Activated CD4-positive, CD25-positive, alpha-beta regulatory T cell treated with anti-CD3 and anti-CD28 coated beads, Interleukin-2, amount 50 U/mL, for 72 hours (primary cell): ENCODE results near the gene PRR5L.

Experiments
- DNase-seq: peaks from one replicate; pipeline ENCODE4 v3.0.0; 2021

PRR5L gene

DNA sequence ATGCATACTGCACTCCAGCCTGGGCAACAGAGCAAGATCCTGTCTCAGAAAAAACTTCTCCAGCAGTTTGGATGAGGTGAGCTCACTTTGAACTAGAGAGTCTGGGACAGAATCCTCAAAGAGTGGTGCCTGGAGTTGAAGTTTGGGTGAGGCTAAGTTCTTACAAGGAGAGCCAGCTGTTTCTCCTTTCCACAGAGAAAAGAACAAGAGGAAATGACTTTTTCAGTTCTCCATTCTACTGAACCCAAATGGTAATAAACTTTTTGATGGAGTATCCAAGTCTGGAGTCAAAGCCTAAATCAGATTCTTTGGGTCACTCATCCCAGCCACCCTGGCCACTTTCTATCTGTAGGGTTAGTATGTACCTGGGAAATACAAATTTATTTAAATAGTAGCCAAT, 111.3 kb downstream of the PRR5L start:
- no peak for DNase-seq

DNA sequence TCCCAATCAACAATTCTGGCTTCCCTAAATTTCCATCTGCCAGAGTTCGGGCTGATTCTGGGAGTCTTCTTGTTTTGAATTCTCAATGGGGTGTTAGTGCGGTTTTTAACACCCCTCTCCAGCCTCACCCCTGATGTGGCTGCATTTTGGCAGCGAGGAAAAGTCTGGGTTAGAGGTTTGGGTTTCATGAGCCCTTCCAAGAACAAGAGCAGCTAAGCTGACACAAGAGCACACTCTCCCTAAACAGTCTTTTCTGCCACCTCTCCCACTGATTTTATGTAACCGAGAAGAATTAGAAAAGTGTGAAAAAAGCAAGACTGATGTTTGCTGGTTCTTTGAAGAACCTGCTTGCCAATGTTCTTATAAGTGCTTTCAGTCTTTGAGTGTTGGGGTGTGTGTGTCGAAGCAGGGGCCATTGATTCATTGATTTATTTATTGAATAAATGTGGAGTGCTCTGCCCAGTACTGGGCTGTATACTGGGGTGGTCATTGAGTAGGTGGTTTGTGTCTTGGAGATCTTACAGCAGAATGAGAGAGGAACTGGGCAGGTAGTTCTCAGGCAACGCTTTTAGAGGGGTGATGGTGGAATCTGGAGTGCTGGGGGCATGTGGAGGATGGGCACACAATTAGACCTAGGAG, 112.5 kb downstream of the PRR5L start:
- no peak for DNase-seq

DNA sequence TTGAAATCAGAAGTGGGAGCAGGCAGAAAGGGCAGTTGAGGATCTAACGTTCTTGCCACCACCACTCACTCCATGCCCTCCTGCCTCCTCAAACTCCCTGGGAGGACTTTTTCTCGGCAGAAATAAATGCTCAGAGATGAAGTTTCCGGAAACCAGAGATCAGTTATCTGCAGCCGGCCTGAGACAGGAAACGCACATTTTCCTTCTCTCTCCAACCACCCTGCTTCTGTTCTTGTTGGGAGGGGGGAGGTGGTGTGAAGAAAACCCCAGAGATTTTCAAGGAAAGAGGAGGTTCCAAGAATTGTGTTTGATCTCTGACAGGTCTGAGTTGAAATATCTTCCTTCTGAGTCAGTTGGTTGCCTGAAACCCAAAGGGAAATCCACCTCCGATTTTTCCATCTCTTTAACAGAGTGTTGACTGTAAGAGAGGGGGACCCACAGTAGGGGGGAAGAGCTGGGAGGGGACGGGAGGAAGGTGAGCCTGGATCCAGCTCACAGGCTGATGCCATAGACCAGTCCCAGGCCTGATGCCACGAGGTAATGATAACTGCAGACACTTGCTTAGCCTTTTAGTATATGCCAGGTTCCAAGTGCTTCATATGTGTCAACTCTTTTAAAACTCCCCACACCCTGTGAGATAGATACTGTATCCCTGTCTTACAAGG, 113.2 kb downstream of the PRR5L start:
- DNase-seq, result no peak

DNA sequence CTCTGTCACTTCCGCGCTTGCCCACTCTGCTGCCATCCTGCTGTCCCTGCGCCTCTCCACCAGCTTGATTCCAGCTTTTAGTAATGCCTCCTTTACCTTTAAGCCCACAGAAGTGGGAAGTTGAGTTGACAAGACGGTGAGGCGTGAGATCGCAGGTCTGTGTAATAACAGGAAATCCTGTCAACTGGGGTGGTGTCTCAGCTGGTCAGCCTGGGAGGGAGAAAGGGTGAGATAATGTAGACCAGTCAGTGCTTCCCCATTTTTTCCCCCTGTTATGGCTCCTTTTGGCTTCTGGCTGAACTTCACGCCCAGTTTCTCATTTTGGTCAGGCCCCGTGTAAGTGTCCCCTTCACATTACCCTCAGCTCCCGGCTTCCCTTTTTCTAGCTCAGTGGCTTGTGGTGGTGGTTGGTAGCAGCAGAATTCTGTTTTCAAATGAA, 115.1 kb downstream of the PRR5L start:
- DNase-seq, result no peak

DNA sequence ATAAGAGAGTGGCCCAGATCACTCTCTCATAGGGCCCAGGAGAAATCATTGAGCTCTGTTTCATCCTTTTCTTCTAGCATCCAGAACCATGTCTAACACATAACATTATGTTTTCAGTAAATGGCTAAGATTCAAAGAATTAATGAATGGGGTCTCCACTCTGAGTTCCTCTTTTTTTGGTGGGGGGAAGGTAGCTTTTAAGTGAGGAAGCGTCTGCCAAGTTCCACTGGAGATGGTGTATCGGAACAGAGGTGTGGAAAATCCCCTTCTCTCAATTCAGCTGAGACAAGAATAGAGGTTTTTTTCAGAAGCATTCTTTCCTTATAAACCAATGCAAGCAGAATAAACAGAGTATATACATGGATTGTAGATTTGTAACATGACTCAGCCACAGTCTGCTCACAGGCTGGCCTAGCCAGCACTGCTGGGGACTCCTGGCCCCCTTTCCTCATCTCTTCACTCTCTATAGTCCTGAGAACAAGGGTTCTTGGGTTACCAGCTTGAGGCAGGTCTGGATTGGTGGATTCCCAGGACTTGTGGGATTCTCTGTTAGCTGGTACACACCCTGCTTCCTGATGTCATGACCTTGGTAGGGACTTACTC, 116.8 kb downstream of the PRR5L start:
- DNase-seq, result no peak

DNA sequence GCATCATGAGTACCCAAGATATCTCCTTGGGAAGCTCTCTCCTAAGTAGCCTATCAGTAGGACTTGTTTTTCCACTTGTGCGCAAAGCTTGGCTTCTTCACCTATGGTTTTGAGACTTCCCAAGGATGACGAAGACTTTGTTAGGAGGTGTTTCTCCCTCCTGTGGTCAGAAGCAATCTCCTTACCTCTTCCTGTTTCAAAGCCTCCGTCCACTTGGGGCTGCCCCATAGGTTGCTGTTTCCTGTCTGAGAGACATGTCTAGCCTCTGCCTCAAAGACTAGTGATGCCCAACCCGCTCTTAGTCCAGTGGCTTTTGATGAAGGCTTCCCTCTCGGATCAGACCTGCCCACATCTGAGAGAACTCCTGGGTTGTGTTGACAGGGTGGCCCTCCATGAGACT, 121.1 kb downstream of the PRR5L start:
- no peak for DNase-seq

DNA sequence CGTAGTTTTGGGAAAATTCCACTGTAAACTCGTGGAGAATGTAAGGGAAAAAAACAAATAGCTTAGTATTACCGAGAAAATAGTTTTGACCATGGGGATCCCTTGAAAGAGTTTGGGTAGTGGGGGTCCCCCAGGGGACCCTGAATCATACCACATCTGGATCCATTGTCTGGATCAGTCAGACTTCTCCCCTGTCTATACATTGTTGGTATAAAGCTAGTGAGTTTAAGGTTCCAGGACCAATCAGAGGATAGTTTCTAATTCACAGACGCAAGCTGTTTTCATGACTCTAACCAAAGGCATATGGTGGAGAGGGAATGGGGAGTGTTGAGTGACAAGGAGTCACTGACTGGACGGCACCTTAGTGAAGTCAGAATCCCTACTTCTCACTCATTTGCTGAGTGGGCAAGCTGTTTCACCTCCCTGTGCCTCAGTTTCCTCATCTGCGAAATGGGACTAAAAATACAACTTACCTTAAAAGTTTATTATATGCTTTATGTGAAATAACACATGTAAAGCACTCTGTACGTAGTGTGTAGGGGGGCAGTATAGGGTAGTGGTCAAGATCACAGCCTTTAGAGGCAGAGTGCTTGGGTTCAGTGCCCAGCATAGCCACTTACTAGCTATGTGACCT, 123.8 kb downstream of the PRR5L start:
- no peak for DNase-seq

DNA sequence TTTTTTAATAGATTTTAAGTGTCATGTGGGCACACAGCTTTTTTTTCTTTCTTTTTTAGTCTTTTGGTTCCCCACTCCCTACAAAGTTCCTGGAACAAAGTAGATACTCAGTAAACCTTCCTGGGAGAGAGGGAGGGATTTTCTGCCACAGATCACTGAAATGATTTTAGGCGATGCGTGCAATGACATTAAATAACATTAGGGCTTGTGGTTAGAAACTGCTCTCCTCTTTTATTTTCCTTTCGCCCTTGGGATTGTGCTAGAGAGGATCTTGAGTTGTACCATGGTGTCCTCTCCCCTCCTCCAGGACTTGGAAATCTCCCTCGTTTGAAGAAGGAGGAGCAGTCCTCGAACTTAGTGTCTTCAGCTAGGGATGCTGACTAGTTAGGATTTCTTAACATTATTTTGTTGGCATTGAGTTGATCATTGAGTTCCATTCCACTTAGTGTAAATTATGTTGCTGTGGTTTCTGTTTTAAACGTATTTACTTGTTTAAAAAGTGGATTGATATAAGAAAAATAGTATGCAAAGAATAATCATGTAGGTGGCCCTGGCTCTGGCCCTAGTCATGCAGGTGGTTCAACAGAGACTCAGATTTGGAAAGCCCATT, 125.6 kb downstream of the PRR5L start:
- DNase-seq, result no peak

DNA sequence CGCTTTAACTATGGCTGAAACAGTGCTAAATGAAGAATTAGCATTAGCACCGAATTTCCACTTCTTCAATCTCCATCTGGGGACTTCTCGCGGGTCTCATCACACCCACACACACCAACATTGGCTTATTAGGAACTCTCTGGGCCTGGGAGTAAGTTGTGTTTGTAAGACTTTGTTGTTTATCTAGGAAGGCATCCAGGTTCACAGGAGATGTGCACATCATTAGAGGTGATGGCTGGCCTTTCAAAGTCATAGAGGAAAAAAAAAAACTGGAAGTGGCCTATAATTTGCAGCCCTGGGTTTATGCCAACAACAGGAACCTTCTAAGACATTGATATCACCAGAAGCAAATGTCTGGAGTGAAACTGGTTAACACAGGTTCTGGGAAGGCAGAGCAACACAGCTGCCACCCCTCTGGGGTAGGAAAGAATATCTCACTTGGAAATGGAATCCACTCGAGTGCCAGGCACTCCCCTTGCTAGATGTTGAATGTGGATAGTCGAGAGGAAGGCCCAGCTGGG, 129.5 kb downstream of the PRR5L start:
- DNase-seq, result no peak

DNA sequence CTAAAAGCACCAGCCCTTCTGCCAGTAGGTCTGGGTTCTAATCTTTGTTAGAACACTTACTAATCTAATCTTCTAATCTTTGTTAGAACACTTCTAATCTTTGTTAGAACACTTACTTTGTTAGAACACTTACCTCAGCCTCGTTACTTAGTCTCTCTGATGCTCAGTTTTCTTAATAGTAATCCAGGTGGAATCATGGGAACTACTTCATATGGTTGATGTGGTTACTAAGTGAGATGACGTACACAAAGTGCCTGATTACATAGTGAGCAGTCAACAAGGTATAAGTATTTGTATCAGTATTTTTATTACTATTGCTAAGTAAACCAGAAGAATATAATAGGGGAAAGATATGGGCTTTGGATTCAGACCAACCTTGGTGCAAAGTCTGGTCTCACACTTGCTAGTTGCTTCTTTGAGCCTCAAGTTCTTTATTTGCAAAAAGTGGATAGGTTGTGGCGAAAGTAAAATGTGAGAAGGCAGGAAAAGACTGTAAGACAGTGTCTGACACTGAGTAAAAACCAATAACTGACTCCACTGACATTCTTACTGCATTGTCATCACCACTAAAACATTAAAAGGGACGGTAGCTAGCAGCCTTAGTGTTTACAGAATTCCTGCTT, 130.2 kb downstream of the PRR5L start:
- no peak for DNase-seq

DNA sequence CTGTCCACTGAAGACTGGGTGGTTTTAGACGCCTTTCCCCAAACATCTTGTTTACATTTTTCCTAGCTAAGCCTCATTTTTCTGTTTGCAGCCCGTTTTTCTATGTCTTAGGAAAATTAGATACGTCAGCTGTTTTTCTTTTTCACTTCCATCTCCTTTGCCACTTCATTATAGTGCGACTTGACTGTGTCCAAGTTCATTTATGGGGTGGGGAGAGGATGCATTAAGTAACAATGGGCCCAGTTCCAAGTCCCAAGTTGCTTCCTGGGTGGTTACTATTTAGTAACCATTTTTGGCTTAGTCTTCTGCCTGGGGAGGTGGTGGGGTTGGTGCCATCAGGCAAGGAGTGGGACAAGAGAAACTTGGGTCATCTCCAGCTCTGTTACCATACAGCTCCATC, 131.0 kb downstream of the PRR5L start:
- DNase-seq, result no peak

DNA sequence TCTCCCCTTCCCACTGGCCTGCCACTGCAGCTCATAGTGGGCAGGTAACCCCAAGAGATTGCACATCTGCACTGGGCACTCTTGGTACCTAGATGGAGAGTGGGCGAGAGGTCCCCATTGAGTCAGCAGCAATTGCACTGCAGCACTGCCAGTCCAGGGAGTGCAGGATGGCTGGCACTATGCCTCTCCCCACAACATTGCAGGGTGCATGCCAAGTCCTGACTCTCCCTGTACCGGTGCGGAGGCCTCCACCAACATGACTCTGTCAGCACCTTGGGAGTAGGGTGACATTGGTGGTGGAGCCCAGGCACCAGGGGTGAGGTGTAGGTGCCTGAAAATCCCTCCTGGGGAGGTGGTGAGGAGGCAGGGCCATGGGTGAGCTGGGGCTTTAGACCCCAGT, 131.8 kb downstream of the PRR5L start:
- DNase-seq, result no peak

DNA sequence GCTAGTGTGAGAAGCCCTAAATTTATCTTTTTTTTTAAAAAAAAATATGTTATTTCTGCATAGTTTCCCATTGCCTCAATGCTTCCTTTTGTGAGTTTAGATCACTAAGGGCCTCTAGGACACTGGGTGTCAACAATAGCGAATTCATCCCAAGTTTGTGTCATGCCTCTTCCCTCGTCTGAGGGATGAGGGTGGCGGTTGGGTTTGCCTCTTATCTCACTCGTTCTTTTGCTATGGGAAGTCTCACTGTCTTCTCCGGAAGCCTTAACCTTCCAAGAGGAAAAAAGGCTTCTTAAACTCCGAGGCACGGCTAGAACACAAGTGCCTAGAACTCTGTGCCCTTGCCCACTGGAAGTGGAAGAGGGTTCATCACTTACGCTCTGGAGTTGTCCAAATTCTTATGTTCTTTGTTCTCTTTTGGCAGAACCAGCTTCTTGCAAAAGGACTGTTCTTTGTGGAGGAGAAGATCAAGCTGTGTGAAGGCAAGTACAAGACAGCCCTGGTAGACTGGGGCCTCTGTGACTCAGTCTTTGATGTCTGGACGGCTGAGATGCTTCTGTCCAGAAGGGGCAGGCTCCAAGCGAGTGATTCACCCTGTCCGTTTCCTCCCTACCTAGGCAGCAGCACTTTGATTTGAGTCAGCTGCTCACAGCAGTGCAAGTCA, 135.5 kb downstream of the PRR5L start:
- DNase-seq, result no peak

DNA sequence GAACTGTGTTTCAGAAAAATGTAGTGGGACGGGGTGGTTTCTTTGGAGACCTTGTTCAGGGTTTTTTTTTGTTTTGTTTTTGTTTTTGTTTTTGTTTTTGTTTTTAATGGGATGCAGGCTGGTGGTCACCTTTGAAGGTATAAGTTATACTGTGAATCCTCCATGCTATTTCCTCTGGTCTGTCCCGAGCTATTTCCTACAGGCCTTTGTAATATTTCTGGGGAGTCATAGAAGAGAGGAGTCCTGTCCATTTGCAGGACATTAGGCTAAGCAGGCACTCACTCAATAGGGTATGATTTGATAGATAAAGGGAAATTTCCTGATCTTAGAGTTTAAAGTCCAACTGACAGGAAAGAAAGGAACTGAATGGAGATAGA, 136.0 kb downstream of the PRR5L start:
- no peak for DNase-seq

DNA sequence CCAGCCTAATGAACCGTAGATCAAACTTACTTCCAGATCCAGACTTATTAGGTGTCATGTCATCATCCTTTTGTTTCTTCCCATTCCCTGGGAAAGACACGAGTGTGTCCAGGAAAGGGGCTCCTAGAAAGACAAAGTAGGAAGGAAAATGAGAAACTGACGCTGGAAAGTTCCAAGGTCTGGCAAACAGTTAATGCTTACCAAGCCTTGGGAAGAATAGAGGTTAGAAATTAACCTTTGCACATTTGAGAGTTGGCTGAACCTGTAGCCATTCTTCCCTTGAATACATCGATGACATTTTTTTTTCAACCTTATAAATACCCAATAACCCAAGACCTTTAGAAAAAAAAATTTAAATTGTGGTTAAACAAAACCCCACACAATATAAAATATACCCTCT, 136.7 kb downstream of the PRR5L start:
- DNase-seq, result no peak

DNA sequence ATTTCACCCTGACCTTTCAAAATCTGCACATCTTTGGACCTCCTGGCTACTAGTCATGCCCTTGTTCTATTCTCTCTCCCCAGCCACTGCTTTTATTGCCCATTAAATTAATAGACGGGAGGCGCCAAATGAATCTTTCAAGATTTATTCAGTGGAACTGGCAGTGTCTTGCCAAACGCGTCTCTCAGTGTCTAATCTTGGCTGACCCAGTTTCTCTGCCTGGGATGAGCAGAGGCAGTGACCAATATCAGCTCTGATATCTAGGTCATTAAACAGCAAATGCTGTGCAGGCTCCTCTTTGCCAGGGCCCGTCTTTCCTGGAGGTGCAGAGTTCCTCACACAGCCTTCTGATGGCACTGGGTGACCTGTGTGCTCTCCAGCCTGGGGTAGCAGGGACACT, 140.0 kb downstream of the PRR5L start:
- DNase-seq, result no peak

DNA sequence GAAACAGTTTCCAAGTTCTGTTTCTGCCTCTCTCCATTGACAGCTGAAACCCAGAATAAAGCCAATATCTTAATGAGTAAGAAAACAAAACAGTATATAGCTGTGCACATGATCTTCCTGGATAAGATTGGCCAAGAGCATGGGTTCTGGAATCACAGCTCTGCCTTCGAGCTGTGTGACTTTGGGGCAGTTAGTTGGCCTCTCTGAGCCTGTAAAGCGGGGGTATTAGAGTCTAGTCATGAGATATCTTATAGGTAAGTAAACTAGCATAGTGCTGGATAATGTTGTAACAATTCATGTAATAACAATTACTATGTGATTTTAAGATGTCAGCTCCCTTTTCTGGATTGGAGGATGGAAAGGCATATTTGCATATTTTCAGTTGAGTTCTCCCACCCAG, 140.5 kb downstream of the PRR5L start:
- no peak for DNase-seq

DNA sequence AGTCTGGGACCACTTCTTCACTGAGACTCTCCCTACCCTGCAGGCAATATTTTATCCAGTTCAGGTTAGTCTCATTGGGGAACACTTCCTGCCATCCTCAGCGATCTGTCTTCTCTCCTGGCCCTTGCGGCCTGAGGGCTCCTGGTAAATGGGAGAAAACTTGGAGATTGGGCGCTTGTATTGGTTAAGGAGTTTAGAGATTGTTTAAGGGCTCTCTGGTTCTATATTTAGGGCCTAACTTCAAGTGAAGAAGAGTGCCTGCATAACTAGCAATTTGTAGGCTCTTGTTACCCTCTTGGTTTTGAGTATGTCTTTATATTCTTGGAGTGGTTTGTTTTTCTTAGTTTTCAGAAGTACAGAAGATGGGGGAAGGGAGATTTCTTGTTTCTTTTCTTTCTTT, 141.3 kb downstream of the PRR5L start:
- no peak for DNase-seq

DNA sequence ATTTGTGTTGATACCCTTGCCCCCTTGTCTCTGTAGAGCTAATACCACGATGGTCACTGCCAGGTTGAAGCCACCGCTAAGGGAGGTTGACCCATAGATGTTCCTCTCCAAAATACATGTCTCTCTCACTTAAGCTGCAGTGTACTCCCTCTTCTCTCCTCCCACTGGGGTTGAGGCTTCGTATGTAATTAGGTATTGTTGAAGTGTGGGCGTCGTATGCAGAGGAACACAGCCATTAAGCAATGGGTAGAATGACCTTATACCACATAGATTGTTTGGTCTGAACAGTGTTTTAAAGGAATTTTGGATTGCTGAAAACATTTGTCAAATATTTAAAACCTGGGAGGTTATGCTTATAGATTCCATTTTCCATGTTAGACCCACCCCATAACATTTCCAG, 142.0 kb downstream of the PRR5L start:
- no peak for DNase-seq

DNA sequence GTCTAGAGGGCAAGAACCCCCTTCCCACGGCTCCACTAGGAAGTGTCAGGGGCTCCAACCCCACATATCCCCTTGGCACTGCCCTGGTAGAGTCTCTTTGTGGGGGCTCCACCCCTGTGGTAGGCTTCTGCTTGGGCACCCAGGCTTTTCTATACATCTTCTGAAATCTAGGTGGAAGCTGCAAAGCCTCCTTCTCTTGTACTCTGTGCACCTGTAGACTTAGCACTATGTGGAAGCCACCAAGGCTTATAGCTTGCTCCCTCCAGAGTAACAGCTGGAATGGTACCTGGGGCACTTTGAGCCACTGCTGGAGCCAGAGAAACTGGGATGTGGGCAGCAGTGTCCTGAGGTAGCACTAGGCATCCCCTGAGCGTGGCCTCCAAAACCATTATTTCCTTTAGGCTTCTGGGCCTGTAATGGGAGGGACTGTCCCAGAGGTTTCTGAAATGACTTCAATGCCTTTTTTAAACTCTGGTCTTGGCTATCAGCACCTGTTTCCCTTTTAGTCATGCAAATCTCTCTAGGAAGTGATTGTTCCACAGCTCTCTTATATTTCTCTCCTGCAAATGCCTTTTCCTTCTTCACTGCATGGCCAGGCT, 145.6 kb downstream of the PRR5L start:
- no peak for DNase-seq

DNA sequence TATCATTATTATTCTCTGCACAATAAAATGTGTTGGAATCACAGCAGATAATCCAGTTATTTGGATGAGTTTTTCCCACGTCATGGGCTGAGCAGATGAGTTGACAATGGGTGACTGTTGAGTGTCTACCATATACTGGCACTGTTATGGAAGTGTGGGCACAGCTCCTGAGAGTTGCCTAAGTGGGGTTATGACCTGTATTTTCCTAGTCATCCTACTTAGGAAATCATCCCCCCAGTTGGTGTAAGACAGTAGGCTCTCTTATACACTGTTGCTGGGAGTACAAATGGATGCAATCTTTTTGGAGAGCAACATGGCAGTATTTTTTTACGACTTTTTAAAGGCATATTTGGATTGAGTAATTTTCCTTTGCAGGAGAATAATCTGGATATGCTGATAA, 147.6 kb downstream of the PRR5L start:
- DNase-seq, result no peak

DNA sequence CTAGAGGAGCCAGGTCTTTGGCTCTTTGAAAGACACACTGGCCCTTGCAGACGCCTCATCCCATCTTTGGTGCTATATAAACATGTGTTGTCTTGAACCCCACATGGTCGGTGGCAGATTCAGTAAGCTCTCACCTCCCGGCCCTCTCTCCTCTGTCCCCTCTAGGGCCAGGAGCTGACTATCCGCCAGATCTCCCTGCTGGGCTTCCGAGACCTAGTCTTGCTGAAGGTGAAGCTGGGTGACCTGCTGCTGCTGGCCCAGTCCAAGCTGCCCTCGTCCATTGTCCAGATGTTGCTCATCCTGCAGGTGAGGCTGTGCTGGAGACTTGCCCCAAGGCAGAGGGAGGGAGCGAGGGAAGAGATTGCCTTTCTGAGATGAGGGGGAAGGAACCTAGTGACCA, 150.0 kb downstream of the PRR5L start:
- no peak for DNase-seq
